ENCODE results near the gene RMDN3. TPM values are rescaled to one million over a fixed set of nuclear protein-coding genes. Genes with fewer than 3 reads are reported as not detected.

The RMDN3 gene
- total RNA-seq, 4 donors from 2014 or later: 26.7 to 41.1 (median 39.1) TPM

- peaks cover 0 to 22% (median 0%) of the 10 kb centered on the region in 3 donors for H3K36me3 ChIP-seq
- H3K27ac ChIP-seq: no peak overlapping the region
- TF ChIP-seq EP300 (IDR thresholded peaks at IDR 0.05) (no peak), CTCF (IDR thresholded peaks at IDR 0.05) (no peak), POLR2A (IDR thresholded peaks at IDR 0.05) (no peak)
- H3K9me3 ChIP-seq: no peaks in the 10 kb centered on the region
- no peak overlapping the region for H3K4me3 ChIP-seq
- H3K4me1 ChIP-seq: peaks cover 0 to 29% (median 6%) of the 10 kb centered on the region in 4 donors
- 74 to 77% methylated on average over 5 of the region's 5 CpGs for WGBS, 2 donors
- no peak for DNase-seq (ENCODE audit: low spot score in 2 of 2)
- H3K27me3 ChIP-seq: no peaks in the 10 kb centered on the region
Measured at GRCh38 chr15:40789119-40789518, 34.1 kb upstream of the RMDN3 start.

GRCh38 chr15:40787991-40788390 is 32.9 kb upstream of the RMDN3 start:
- TF ChIP-seq CTCF (IDR thresholded peaks at IDR 0.05) (no peak), EP300 (IDR thresholded peaks at IDR 0.05) (no peak), POLR2A (IDR thresholded peaks at IDR 0.05) (no peak)
- Histone ChIP-seq H3K4me3 (no peak overlapping the region), H3K9me3 (no peaks in the 10 kb centered on the region), H3K36me3 (peaks cover 0 to 22% (median 0%) of the 10 kb centered on the region in 3 donors), H3K4me1 (peaks cover 0 to 26% (median 6%) of the 10 kb centered on the region in 4 donors), H3K27me3 (no peaks in the 10 kb centered on the region), H3K27ac (peak overlapping the region in 2 of 4 donors; percentile 20 to 62)
- 61 to 71% methylated on average over 5 to 6 of the region's 6 CpGs for WGBS, 2 donors
- DNase-seq (ENCODE audit: low spot score in 2 of 2): no peak

- Histone ChIP-seq H3K27ac (peak overlapping the region in 3 of 4 donors; percentile 2 to 62 (median 3)), H3K36me3 (peaks cover 0 to 19% (median 0%) of the 10 kb centered on the region in 3 donors), H3K4me3 (no peak overlapping the region), H3K4me1 (peaks cover 0 to 26% (median 6%) of the 10 kb centered on the region in 4 donors), H3K27me3 (no peaks in the 10 kb centered on the region), H3K9me3 (no peaks in the 10 kb centered on the region)
- 37 to 44% methylated on average over 4 of the region's 4 CpGs for WGBS, 2 donors
- no peak for TF ChIP-seq POLR2A (IDR thresholded peaks at IDR 0.05)
- DNase-seq (ENCODE audit: low spot score in 2 of 2): no peak
Measured at GRCh38 chr15:40787344-40787841, 32.3 kb upstream of the RMDN3 start.

GRCh38 chr15:40785814-40786213 is 30.8 kb upstream of the RMDN3 start:
- 81 to 91% methylated on average over 2 of the region's 2 CpGs for WGBS, 2 donors
- Histone ChIP-seq H3K4me1 (peaks cover 0 to 26% (median 6%) of the 10 kb centered on the region in 4 donors), H3K27ac (no peak overlapping the region), H3K27me3 (no peaks in the 10 kb centered on the region), H3K9me3 (no peaks in the 10 kb centered on the region), H3K36me3 (peaks cover 0 to 6% (median 0%) of the 10 kb centered on the region in 3 donors), H3K4me3 (no peak overlapping the region)
- no peak for TF ChIP-seq POLR2A (IDR thresholded peaks at IDR 0.05)
- TF ChIP-seq EP300 (IDR thresholded peaks at IDR 0.05): no peak
- TF ChIP-seq CTCF (IDR thresholded peaks at IDR 0.05): no peak
- DNase-seq (ENCODE audit: low spot score in 2 of 2): no peak

GRCh38 chr15:40785164-40785563 is 30.1 kb upstream of the RMDN3 start:
- 76 to 78% methylated on average over 3 of the region's 3 CpGs for WGBS, 2 donors
- Histone ChIP-seq H3K4me3 (no peak overlapping the region), H3K27me3 (no peaks in the 10 kb centered on the region), H3K27ac (no peak overlapping the region), H3K4me1 (peaks cover 0 to 26% (median 6%) of the 10 kb centered on the region in 4 donors), H3K36me3 (peaks cover 0 to 6% (median 0%) of the 10 kb centered on the region in 3 donors), H3K9me3 (no peaks in the 10 kb centered on the region)
- no peak for DNase-seq (ENCODE audit: low spot score in 2 of 2)
- no peak for TF ChIP-seq CTCF (IDR thresholded peaks at IDR 0.05)
- TF ChIP-seq POLR2A (IDR thresholded peaks at IDR 0.05): no peak
- no peak for TF ChIP-seq EP300 (IDR thresholded peaks at IDR 0.05)
